NCI-H1105 (cell line): Measurements from ENCODE around the gene GRSF1.
"Not testable (repeated sequence)": the region's sequence is repeated elsewhere in the genome, so short reads cannot be mapped to it uniquely, and the experiment has no call there.

Experiments
- DNase-seq: peaks from one replicate; lab custom pipeline; 2025; lab: John Stamatoyannopoulos, UW

GRSF1 gene

GRCh38 chr4:70839589-70840093, at the start of gene GRSF1:
Gene GRSF1 (minus strand): TSS chr4:70839890. CDS start chr4:70839827, 63 bp downstream.
- DNase-seq = peak; percentile 78

GRCh38 chr4:70885174-70885573, 45.5 kb upstream of the GRSF1 start:
- no peak for DNase-seq

DNA sequence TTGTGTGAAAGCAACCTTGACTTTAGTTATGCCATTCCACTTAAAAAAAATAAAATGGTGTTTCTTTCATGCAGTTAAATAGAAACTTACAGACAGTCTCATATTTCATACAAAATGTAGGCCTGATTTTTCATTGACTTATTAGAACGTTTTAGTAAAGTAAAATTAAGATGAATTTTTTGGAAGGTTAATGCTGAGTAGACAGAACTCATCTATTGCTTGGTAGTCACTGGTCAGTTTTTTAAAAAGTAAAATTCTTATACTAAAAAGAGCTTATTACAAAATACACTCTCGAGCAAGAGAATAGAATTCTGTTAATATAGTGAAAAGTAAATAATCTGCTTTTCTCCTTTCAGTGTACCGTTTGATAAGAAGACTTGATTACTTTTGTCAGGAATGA, 41.0 kb upstream of the GRSF1 start:
- DNase-seq = no peak

- no peak for DNase-seq
Observed at GRCh38 chr4:70877556-70877955, 37.9 kb upstream of the GRSF1 start.

GRCh38 chr4:70874268-70875156, 34.8 kb upstream of the GRSF1 start:
- DNase-seq = no peak

DNA sequence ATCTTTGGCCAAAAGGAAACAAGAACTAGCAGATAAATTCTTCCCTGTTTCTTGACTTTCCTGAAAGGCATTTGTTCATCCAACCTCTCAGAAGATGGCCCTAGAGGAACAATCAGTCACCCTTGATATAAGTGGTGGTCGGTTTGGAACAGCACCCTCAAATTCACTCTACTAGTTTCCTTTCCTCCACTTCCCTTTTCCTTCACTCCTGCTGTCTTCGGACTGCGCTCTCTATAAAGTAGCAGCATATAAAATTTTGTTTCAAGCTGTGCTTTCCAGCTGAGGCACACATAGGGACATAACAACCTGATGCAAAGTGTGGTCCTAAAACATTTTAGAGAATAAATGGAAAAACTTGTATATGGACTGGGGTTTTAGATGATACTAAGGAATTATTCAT, 33.5 kb upstream of the GRSF1 start:
- no peak for DNase-seq

GRCh38 chr4:70868778-70869177, 29.1 kb upstream of the GRSF1 start:
- no peak for DNase-seq

DNA sequence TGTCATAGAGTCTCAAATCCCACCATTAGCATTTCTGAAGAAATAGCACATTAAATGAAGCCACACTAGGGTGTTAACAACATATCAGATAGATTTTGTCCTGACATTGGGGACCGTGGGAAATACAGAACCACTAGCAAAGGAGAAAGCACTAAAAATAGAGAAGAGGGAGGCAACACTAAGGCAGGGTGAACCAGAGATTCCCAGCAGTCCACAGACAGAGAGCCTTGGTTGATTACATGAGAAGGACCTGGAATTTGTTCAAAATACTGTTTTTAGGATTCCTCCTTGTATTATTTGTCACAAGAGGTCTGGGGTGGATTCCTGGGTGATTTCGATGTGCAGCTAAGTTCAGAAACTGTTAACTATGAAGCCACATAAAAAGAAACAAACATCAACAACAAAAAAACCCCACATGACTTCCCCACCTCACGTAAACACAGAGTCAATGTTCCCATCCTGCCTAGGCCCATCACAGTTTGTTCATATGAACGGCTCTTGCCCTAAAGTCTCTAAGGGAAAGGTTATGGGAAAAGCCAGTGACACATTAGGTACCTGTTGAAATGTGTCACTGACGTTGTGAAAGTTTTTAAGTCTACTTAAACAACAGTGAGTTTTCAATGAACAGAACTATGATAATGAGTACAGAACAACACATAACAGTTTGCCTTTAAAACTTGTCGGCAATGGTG, 23.6 kb upstream of the GRSF1 start:
- no peak for DNase-seq

GRCh38 chr4:70859066-70859465, 19.4 kb upstream of the GRSF1 start:
- DNase-seq = no peak

DNA sequence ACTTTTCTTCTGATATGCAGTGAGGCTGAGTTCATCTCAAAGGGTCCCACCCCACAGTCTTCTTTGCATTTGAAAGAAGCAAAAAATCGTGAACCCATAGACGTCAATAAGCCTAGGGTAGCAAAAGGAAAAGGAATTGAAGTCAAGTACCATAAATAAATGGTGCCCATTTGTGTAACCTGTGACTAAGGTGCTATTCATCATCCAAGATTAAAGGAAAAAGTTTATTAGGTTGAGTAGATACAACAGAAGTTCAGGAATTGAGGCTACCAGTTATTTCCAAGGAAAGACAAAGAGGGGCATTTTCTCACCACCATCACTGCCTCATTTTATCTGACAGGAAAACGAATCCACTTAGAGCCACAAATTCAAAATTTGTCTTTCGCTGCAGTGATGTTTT, 18.8 kb upstream of the GRSF1 start:
- DNase-seq = no peak

- DNase-seq = no peak
Observed at GRCh38 chr4:70855464-70855863, 15.8 kb upstream of the GRSF1 start.

DNA sequence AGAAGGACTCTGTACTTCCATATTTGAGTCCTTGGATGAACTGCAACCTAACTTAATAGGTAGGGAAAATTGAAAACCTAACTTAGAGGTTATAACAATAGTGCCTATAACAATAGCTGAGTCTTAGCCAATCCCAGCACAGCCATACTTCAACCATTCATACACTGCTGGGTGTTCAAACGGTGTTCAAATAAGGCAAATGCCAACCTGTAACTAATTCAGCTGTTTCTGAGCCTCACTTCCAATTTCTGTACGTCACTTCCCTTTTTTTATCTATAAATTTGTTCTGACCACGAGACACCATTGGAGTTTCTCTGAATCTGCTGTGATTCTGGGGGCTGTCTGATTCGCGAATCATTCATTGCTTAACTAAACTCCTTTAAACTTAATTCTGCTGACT, 9.6 kb upstream of the GRSF1 start:
- DNase-seq = no peak

DNA sequence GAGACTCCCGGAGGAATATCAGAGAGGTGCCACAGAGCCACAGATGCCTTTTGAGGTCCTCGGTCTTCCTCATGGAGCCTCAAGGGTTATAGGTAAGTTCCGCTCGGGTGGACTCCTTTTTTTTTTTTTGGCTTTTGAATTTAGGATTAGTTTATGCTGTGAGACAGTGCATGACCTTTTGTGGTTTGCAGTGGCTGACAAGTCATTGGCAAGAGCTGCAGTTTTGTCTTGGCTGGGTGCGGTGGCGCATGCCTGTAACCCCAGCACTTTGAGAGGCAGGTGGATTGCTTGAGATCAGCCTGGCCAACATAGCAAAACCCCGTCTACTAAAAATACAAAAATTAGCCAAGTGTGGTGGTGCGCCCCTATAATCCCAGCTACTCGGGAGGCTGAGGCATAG, 4.5 kb upstream of the GRSF1 start:
- no peak for DNase-seq

DNA sequence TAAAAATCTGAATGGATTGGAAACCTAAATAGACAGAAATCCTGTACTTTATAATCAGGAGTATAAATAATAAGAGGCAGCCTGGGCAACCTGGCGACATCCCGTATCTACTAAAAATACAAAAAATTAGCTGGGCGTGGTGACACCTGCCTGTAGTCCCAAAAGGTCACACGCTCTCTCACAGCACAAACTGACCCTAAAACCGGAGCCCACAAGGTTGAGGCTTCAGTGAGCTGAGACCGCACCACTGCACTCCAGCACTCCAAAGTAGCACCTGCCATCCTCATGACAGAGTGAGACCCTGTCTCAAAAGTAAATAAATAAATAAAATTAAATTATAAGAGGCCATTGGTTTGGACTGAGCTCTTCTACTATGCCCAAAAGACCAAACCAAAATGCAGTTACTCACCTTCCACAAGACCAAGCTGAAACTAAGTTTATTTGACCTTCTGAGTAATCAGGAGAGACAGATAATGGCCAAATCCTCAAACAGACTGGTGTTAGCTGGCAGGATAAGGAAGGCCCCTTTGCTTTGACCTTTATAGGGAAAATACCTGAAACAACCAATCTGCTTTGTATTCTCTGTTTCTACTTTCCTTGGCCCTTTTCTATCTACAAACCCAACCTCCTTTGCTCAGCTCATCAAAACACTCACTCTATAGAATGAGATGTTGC, 3.2 kb upstream of the GRSF1 start:
- DNase-seq = no peak

DNA sequence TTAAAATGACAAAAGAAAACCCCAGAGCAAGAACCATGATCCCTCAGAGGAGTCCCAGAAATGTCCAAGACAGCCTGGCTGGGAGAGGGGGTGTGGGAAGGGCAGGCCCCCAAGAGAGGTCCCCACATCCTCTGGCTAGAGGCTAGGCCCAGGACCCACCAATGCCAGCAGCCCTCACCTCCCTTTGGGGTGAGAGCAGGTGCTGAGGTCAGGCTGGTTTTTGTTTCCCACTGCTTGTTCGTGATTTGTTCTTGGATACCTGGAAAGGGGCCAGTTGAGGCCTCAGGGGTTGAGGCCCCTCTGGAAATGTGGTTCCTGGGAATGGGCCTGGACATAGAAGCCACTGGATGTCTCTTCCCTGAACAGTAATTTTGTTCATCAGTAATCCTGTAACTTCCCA, 2.3 kb upstream of the GRSF1 start:
- no peak for DNase-seq

DNA sequence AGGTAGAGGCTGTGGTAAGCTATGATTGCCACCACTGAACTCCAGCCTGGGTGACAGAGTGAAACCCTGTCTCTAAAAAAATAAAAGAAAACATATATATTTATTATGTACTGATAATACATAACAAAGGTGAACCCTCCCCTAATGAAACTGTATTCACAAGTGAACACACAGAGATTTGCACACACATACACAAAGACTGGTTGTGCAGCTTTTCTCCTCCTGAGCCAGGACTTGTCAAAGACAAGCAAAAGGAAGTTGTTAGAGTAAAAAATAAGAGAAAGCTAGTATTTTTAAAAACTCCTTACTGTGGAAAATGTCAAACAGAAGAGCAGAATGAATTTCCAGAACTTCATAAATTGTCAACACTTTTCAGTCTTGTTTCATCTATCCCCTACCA, 1.5 kb upstream of the GRSF1 start:
- no peak for DNase-seq

GRCh38 chr4:70840631-70841030, 941 bp upstream of the GRSF1 start:
- not testable (repeated sequence) for DNase-seq

GRCh38 chr4:70840137-70840536, 447 bp upstream of the GRSF1 start:
- DNase-seq = not testable (repeated sequence)

- peak; percentile 31 for DNase-seq
Observed at GRCh38 chr4:70838666-70839588, 763 bp downstream of the GRSF1 start.

DNA sequence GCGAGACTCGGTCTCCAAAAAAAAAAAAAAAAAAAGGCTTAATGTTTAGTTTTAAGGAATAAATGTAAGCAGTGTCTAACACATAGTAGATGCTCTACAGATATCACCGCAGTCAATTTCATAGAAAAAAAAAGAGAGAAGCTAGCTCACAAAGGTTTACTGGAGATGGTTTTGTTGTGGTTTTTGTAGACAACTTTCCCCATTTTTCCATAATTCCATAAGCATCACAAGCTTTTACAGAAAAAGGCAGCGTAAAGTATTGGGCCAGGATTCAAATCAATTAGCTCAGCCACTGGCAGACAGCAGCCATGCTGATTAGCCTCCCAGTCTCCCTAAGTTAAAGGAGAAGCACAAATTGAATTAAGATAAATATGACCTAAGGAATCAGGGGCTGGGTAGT, 1.5 kb downstream of the GRSF1 start:
- DNase-seq = no peak

DNA sequence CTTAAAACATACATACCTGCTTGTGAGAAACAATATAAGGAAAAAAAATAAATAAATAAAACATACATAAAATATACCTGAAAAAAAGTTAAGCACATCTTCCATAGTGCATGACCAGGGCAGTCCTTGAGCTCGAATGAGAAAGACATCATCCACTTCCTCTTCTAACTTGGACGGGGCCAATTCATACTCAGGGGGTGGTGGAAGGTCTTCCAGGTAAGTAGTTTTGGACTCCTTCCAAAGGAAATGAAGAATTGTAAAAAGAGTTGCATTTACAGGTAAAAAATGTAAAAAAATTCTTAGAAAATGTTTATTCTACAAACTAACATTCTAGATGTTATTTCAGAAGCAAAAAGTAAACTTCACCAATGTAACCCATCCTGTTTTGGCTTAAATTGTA, 3.6 kb downstream of the GRSF1 start:
- DNase-seq = no peak

GRCh38 chr4:70833675-70834074, 6.0 kb downstream of the GRSF1 start:
- no peak for DNase-seq
